MM.1S (cell line): ENCODE measurements around the gene PRKG1.

ENCODE experiments used
- CTCF ChIP-seq: fragments of 300-600 bp; sonication (generic); IDR thresholded peaks from 2 replicates; pipeline ENCODE4 v1.5.1; 2016; ENCODE audit warnings: antibody characterized with exemption, low read length, mixed read lengths
- EZH2phosphoT487 ChIP-seq: fragments of 300-600 bp; sonication (generic); IDR thresholded peaks from 2 replicates; pipeline ENCODE4 v1.6.1; 2018; ENCODE audit warnings: antibody characterized with exemption, low read length

GRCh38 chr10:51892965-51893658 is 818.8 kb downstream of the PRKG1 start:
- TF ChIP-seq CTCF (peak; percentile 82), EZH2phosphoT487 (no peak)
